ENCODE data around the gene UNC5CL. TPM values are rescaled to one million over a fixed set of nuclear protein-coding genes. Genes with fewer than 3 reads are reported as not detected.

The UNC5CL gene
- total and polyA plus RNA-seq, 9 of the 15 experiments (the other 6 are each of a cell fraction or from before 2014, with no cell fraction given), result 0.07 to 1.8 (median 0.62) TPM; not detected in 1

- TF ChIP-seq HDAC3 (IDR thresholded peaks at IDR 0.05; ENCODE audit: borderline replicate concordance, partially characterized antibody) (no peak), MTF1 (CRISPR knock-in tag; IDR thresholded peaks at IDR 0.05; ENCODE audit: borderline replicate concordance) (no peak), CREB1 (IDR thresholded peaks at IDR 0.05) (peak; percentile 74), CREB1 (CRISPR knock-in tag; IDR thresholded peaks at IDR 0.05) (peak; percentile 67), NR2F6 (CRISPR knock-in tag; IDR thresholded peaks at IDR 0.05) (no peak), FOXM1 (IDR thresholded peaks at IDR 0.05; ENCODE audit: low read depth) (no peak), FOXM1 (CRISPR knock-in tag; IDR thresholded peaks at IDR 0.05; ENCODE audit: low read depth) (no peak), ETV5 (CRISPR knock-in tag; IDR thresholded peaks at IDR 0.05; ENCODE audit: low read depth) (0 out of 2 replicates have a peak, but pooled peaks have one; percentile 18), DNMT1 (IDR thresholded peaks at IDR 0.05) (no peak), CBX3 (IDR thresholded peaks at IDR 0.05; ENCODE audit: borderline replicate concordance in 1 of 2, low read length in 2 of 2) (no peak), ZNF699 (CRISPR knock-in tag; IDR thresholded peaks at IDR 0.05; ENCODE audit: insufficient replicate concordance) (no peak), HOMEZ (CRISPR knock-in tag; IDR thresholded peaks at IDR 0.05) (peak; percentile 81; the same call in 1 of the 2 replicates), HDGF (IDR thresholded peaks at IDR 0.05) (no peak), SETDB1 (IDR thresholded peaks at IDR 0.05; ENCODE audit: low read length) (no peak), SAP30 (IDR thresholded peaks at IDR 0.05; ENCODE audit: borderline replicate concordance, insufficient read depth, low read depth, low read length, poor library complexity, severe bottlenecking) (peak; percentile 53), RBM22 (IDR thresholded peaks at IDR 0.05; ENCODE audit: low read depth, low read length, poor library complexity, severe bottlenecking) (peak; percentile 84), SMAD1 (IDR thresholded peaks at IDR 0.05; ENCODE audit: low read depth, low read length, partially characterized antibody) (peak; percentile 49), SP2 (IDR thresholded peaks at IDR 0.05; ENCODE audit: extremely low read depth, low read depth, low read length, poor library complexity, severe bottlenecking) (no peak)
- TF ChIP-seq, protein P1, sequence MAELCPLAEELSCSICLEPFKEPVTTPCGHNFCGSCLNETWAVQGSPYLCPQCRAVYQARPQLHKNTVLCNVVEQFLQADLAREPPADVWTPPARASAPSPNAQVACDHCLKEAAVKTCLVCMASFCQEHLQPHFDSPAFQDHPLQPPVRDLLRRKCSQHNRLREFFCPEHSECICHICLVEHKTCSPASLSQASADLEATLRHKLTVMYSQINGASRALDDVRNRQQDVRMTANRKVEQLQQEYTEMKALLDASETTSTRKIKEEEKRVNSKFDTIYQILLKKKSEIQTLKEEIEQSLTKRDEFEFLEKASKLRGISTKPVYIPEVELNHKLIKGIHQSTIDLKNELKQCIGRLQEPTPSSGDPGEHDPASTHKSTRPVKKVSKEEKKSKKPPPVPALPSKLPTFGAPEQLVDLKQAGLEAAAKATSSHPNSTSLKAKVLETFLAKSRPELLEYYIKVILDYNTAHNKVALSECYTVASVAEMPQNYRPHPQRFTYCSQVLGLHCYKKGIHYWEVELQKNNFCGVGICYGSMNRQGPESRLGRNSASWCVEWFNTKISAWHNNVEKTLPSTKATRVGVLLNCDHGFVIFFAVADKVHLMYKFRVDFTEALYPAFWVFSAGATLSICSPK (IDR thresholded peaks at IDR 0.05; ENCODE audit: borderline replicate concordance), result no peak
- TF ChIP-seq, protein P2, sequence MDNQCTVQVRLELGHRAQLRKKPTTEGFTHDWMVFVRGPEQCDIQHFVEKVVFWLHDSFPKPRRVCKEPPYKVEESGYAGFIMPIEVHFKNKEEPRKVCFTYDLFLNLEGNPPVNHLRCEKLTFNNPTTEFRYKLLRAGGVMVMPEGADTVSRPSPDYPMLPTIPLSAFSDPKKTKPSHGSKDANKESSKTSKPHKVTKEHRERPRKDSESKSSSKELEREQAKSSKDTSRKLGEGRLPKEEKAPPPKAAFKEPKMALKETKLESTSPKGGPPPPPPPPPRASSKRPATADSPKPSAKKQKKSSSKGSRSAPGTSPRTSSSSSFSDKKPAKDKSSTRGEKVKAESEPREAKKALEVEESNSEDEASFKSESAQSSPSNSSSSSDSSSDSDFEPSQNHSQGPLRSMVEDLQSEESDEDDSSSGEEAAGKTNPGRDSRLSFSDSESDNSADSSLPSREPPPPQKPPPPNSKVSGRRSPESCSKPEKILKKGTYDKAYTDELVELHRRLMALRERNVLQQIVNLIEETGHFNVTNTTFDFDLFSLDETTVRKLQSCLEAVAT (IDR thresholded peaks at IDR 0.05), result no peak
- TF ChIP-seq, protein P3, sequence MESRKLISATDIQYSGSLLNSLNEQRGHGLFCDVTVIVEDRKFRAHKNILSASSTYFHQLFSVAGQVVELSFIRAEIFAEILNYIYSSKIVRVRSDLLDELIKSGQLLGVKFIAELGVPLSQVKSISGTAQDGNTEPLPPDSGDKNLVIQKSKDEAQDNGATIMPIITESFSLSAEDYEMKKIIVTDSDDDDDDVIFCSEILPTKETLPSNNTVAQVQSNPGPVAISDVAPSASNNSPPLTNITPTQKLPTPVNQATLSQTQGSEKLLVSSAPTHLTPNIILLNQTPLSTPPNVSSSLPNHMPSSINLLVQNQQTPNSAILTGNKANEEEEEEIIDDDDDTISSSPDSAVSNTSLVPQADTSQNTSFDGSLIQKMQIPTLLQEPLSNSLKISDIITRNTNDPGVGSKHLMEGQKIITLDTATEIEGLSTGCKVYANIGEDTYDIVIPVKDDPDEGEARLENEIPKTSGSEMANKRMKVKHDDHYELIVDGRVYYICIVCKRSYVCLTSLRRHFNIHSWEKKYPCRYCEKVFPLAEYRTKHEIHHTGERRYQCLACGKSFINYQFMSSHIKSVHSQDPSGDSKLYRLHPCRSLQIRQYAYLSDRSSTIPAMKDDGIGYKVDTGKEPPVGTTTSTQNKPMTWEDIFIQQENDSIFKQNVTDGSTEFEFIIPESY (CRISPR knock-in tag; IDR thresholded peaks at IDR 0.05), result peak; percentile 60; the same call in 1 of the 2 replicates
Measured at GRCh38 chr6:41073203-41073967, 34.4 kb upstream of the UNC5CL start (continued).

All from K562 (cell line).